Prostate gland (tissue), 2 donors: ENCODE data around the gene PLCG1.

Experiments
- CTCF ChIP-seq, 4 experiments: fragments of 200-600 bp in 2 of 4; fragments of 450-650 bp in 2 of 4; sonication (generic) in 2 of 4; IDR thresholded peaks; 1 replicate in 3 of 4; 2 replicates in 1 of 4; pipeline ENCODE4 v1.5.1; 2016 to 2019; ENCODE audit warnings: antibody characterized with exemption in 4 of 4, mild to moderate bottlenecking in 2 of 4, moderate library complexity in 2 of 4
- POLR2A ChIP-seq: fragments of 450-650 bp; IDR thresholded peaks from one replicate; pipeline ENCODE4 v1.6.1; 2016; ENCODE audit warnings: antibody characterized with exemption, mild to moderate bottlenecking
- POLR2AphosphoS5 ChIP-seq: sonication (generic); formaldehyde crosslinking; IDR thresholded peaks from one replicate; pipeline ENCODE4 v1.6.1; 2017; ENCODE audit warnings: antibody characterized with exemption

- TF ChIP-seq POLR2A: no peak
- TF ChIP-seq CTCF (IDR thresholded peaks at IDR 0.05): no peak
- no peak for TF ChIP-seq POLR2AphosphoS5
Measured at GRCh38 chr20:41139227-41140093, 2.1 kb downstream of the PLCG1 start.
